GM19351 (cell line): ENCODE data around the gene KRT82.
"Not testable (repeated sequence)": the region's sequence is repeated elsewhere in the genome, so short reads cannot be mapped to it uniquely, and the experiment has no call there.

ENCODE experiments used
- ATAC-seq: cut with Tn5 transposase; IDR thresholded peaks from one replicate; pipeline ENCODE4 v1.9.1; 2021; ENCODE audit warnings: mild to moderate bottlenecking, moderate library complexity; ENCODE audit not compliant: unreplicated experiment

Gene KRT82

DNA sequence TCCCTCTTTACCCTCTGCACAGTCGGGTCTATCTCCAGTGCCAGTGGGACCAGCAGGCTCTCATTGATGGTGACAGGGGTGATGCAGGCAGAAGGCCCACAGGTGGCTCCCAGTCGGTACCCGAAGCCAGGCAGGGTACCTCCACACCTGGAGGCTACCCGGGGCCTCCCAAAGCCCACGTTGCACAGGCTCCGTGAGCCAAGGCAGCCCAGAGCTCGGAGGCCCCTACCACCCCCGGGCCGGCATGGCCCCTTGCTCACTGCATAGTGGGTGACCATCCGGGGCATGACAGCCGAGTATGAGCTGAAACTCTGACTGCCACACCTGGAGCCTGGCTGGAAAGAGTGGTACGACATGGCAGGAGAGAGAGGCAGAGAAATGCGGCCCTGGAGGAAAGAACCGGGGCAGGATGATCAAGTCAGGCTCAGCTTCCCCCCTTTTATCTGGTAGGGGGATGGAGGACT, at the start of gene KRT82:
Gene KRT82 (minus strand): TSS at position 414 of the 464 bp plus-strand sequence. CDS start 58 bp downstream, at position 356.
- ATAC-seq = no peak

DNA sequence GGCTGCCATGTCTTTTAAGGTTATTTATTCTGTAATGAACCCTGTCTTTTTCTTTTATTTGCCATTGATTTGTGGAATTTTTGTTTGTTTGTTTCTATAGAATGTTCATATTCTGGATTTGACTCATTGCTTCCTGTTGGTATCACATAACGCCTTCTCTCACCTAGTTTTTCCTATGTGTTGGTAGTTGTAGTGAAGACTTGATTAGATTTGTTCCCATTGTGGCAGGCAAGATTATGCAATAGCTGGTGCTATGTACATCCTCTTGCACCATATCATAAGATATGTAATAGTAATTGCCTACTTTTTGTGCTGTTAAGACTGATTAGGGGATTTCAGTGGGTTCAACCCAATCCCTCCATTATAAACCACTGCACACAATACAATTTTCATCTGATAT, 49.7 kb upstream of the KRT82 start:
- ATAC-seq = no peak

DNA sequence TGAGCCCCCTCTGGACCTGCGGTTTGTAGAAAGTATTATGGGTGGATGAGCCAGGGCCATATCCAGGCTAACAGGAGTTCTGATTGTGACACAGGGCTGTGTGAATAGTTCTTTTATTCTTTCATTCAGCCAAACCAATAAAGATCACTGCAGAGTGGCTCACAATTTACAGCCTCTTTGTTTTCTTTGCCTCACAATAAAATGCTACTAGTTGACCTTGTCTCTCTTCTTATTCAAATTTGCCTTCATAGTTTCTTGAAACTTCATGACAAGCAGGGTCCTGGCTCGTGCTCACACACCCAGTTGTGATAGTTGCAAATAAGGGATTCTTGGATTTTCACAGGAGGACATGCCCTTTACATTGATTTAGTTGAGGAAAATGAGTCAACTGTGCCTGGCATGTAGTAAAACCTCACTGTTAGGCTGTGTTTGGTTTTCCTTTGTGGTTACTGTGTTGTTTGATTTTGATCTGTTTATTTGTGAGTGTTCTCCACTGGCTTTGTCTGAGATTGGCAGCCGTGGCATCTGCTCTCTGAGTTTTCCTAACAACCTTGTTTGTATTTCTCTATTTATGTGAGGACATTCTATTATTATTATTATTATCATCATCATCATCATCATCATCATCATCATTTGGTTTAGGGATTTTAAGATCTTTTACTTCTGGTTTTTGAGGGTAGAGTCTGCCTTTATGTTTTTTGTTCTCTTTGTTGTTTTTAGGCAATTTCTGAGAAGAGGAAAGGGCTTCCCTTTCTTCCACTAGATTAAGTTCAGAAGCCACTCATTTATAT, 48.5 kb upstream of the KRT82 start:
- no peak for ATAC-seq

DNA sequence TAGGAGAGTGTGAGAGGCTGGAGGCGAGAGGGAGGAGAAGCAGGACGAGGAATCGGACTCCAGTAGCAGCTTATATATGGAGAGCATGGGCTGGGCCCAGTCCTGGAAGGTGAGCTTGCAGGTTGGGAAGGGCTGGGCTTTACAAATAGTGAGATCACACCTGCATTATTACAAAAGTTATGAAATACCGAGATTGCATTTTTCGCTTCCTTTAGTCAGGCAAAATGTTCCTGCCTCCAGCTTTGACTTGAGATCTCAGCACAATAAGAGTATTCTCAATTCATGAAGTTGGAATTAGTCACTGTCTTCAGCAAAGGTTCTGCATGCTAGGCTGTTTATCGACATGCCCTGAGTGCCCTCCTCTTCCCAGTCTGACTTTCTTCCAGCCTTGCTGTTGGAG, 46.0 kb upstream of the KRT82 start, which contains the start of gene KRT6B:
Gene KRT6B (minus strand): TSS at position 46 of the 400 bp plus-strand sequence. CDS start 68 bp downstream, outside the sequence.
- ATAC-seq = no peak

DNA sequence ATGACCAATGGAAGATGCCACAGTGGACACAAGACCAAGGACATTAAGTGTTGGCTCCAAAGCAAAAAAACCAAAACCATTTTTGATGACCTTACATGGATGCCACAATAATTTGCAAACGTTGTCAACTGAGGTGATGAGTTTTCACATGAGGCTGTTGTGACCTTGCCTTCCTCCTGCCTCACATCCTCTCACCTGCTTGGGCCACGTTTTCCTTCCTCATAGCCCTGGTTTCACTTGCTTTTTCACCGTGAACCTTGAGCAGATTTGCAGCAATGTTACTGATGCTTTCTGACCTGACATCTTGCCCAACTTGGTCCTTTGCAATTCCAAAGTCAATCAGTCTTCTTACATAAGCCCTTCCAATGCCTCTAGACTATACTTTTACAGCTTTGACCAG, 42.1 kb upstream of the KRT82 start:
- no peak for ATAC-seq

DNA sequence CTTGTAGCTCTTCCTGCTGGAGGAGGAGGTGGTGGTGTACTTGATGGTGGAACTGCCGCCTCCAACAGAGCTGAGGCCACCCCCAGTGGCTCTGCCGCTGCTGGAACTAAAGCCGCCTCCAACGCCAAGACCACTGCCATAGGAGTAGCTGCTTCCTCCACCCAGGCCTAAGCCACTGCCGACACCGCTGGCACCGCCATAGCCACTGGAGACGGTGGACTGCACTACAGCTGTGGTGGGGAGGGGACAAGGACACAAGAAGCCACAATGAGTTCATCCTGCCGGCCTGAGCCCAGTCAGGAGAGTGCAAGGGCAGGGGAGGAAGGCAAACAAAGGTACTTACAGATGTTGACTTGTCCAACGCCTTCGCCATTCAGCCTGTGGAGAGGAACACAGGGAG, 41.1 kb upstream of the KRT82 start:
- ATAC-seq = not testable (repeated sequence)

DNA sequence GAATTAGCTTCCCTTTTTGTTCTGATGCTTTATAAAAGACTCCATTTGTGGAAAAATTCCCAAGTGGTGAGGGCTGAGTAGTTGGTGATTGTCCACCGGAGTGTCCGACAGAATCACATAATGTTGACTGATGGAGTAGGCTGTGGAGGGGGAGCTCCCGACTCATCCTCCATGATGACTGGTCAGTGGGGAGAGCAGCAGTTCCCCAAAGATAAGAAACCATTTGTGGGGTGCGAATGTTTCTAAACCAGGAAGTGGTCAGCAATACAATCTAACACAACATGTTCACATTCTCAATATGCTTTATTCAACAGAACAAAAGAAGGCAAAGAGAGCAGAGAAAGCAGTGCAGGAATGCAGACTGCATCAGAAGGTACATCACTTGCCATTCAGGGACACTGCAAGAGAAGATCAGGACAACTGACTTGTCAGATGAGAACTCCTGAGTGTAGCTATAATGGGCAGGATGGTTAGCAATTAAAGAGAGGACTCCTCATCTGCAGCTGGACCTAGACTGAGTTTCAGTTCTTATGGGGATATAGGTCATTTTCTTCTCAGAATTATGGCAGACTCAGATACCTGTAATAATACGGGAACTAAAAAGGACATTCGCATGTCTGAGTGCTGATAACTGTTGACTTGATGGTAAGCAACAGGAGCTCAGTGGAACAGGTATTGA, 40.4 kb upstream of the KRT82 start:
- ATAC-seq = no peak

DNA sequence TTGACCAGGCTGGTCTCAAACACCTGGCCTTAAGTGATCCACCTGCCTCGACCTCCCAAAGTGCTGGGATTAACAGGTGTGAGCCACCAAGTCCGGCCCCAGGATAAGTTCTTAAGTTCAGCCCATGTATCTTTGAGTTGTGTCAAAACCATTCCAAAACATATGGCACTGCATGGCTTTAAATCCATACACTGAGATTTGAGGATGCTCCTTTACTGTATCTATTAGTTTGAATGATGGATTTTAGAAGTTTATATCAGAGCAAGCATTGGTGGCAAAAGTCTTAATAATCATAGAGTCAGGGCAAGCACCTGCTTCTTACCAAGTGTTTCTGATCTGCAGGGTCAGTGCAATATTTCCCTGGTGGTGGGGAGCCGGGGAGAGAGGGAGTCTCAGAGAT, 39.7 kb upstream of the KRT82 start:
- ATAC-seq = no peak

DNA sequence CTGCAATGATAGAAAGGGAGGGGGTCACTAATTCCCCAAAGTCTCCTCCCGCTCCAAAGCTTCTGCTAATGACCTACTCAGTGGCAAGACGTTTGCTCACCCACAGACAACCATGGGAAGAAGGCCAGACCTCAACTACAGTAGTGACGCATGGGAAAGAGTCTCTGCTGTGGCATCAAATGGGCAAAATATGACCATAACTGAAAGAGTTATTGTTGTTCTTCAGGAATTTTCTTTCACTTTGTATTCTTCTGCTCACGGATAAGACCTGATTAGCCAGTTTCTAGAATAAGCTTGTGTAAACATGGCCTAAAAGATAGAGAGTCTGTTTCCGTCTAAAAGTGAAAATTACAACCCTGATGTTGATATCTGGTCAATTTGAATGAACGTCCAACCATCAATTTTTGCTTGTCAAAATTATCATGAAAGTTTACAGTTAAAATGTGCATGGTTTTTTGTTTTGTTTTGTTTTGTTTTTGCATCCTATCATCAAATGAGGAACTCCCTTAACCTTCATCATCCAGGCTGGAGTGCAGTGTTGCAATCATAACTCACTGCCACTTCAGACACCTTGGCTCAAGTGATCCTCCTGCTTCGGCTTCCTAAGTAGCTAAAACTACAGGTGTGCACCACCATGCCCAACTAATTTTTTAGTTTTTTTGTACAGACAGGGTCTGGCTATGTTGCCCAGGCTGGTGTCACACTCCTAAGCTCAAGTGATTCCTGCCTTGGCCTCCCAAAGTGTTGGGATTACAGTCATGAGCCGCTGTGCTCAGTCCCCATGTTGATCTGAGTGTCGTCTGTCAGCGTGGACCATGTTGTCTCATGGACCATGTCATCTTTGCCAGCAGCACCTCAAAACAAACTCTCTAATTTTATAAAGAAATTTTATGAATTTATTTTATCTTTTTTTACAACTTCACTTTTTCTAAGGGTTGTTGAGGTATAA, 38.8 kb upstream of the KRT82 start:
- ATAC-seq = no peak

DNA sequence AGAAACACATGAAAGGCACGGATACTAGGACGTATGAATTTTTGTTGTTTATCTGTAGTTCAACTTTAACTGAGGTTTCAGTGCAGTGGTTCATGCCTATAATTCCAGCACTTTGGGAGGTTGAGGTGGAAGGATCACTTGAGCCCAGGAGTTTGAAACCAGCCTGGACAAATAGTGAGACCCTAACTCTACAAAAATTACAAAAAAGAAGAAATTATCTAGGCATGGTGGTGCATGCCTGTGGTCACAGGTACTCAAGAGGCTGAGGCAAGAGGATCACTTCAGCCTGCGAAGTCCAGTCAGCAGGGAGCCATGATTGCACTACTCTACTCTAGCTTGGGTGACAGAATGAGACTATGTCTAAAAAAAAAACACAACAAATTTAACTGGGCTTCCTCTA, 37.8 kb upstream of the KRT82 start:
- no peak for ATAC-seq

DNA sequence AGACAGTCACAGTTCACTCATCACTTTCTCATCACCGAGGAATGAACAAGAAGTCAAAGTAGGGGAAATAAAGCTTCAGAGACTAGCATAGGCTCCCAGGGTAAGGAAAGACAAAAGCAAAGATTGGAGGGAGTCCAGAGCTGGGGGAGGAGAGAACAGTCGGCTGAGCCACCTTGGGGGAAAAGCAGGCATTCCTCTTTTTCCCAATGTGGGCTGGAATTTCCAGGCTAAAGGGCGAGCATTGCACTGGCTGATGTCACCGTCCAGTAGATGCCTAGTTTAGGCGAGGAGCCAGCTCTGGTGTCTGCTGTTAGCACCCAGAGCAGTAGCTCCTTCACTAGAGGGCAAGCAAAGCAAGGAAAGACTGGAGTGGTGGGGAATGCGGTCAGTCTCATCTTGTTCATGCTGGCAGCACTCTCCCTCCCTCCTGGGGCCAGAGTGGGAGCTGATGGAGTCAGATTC, 36.5 kb upstream of the KRT82 start:
- ATAC-seq = no peak

DNA sequence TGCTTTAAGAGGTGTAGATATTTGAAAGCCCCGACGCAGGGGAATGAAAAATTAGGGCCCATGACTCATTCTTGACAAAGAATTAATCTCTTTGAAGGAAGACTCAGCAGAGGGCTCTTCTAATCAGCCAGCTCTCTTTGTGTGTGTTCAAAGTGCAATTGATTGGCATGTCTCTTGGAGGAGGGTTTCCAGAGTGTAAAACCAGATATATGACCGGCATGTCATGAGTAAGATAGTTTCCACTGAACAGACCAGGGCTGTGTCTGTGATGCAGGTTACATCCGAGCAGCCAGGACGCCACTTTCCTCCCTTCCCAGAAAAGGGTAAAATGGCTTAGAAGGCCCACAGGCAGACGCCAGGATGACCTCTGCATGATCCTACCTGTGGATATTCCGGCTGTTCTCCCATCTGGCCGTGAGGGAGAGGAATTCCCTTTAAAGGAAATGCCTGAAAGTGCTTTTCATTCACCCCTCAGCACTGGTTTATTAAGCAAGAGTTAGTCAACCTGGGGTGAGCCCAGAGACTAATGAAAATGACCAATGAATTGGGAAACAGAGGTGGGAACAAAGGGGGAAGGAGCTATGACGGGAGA, 35.3 kb upstream of the KRT82 start:
- ATAC-seq = no peak

DNA sequence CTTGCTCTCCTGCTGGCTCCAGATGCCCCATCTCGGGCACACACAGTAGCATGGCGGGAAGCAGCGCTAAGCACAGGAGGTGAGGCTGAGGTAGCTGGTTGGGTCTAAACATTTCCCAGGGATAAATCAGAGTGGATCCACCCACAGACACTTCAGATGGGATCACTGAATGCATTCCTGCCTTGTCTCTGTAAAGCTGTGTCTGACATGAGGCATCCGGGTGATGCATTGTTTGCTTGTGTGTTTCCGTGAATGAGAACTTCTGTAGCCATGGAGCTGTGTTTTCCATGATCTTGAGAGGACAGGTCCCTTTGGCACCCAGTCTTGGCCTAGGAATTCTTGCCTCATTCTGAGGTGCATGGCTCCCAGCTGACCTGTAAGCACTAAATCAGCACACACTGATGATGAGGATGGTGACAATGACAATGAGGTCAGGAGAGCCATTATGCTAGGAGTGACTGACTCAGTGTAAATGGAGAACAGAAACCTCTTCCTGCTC, 34.7 kb upstream of the KRT82 start:
- ATAC-seq = no peak

DNA sequence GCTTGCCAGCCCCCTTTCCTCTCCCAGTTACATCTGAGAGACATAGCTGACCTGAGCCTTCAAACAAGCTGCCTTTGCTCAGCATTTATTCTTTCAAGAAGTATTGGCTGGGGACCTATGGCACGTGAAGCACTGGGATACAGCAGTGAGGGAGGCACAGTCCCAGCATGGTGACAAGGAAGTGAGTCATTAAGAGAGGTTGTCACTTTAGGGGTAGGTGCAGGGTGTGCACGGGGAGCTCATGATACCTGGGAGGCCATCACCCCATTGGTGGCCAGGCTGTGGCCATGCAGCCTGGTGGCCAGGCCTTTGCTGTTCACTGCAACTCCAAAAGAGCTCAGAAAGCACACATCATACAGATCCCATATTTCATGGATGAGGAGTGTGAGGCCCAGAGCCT, 33.7 kb upstream of the KRT82 start:
- no peak for ATAC-seq

DNA sequence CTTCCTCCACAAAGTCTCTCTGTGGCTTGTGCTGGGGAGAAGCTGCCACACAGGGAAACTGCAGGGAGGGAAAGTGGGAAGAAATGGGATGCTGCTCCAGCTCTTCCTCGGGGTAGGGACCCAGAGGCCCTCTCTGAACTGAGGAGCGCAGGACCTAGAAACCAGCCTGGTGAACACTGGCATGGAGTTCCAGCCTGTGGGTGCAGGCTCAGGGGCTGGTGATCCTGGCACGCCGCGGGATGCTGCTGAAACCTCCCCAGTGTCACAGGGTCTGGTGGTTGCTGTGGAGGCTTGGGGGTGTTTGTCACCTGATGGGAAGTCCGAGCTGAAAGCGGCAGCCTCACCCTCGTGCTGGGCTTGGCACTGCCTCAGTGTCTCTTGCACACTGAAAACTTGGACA, 33.3 kb upstream of the KRT82 start:
- no peak for ATAC-seq

DNA sequence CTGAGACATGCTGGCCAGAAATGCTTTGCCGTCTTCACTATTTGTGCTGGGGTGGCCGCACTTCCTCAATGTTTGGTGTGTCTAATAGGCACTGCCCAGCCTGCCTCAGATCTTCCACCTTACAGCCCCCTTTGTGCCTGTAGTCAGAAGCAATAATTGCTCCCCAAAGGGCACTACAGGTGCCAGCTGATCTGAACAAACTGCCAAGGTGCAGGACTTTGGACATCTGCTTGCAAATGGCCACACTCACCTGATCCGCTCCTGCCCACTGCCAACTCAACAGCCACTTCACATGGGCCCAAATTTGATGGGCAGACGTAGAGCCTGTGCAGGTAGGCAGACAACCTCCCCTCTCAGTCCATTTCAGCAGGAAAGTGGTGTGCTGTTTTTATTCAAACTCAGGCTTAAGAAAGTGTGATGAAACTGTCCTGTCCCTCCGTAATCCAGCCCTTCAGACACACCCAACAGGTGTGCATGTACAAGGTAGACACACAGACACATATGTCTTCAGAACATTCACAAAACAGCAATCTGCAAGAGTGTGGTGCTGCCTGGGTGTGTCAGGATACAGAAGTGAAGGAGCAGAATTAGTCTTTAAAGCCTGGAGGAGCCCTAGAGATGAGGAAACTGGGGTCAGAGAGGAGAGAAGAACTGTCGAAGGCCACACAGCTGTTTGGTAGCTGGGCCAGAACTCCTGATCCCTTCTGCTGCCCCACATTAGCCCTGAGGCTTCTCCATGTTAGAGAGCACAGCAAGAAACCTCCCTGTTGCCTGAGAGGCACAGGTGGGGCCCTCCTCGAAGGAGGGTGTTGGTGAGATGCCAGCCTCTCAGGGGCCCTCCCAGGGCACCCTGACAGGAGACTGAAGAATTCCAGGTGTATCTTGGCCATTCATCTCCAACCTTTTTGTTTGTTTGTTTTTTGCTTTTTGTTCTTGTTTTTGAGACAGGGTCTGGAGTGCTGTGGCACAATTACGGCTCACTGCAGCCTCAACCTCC, 32.5 kb upstream of the KRT82 start:
- no peak for ATAC-seq

DNA sequence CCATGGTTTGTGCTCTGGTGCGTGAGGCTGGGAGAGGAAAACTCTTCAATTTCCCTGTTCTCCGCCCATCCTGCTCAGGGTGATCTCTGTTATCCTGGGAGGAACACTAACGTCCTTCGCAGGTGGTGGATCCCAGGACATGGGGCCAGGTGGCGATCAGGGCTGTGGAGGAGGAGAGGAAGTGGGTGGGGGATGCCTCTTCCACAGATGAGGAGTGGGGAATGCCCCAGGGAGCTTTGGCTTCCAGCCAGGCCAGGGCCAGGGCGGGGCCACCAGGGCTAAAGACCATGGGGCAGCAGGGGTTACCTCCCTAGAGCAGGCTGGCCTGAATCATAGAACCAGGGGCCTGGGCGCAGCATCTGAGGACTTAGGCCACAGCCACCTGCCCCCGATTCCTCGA, 31.4 kb upstream of the KRT82 start:
- no peak for ATAC-seq

DNA sequence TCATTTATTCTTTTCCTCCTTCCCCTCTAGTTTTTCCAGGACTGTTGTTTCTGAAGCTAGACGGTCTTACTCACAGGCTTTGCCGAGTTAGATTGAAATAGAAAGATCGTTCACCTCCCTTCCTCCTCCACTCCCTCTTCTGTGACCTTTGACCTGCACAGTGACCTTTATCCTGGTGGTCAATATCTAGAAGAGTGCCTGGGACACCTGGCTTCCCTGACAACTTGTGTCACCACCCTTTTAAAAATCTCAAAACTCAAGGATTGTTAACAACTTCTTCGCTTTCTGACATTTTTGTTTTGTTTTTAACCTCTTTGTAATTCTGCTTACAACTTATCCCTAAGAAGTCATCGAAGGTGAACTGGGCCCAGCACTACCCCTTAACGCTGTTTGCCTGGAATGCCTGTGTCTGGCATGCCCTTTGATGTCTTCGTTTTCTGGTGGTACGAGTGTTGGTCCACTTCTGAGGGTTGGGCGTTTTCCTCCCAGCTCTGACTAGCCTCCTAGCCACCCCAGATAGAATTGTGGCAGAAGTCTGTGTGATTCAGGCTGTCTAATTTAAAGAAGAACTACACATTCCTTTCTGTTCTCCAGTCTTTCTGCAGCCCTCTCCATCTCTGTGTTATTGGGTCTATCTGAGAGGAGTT, 30.8 kb upstream of the KRT82 start:
- no peak for ATAC-seq
